IPS-15b (cell line): ENCODE data around the gene TGFBR2.

ENCODE experiments used
- H3K27me3 ChIP-seq: one replicate; pipeline ENCODE4 v1.6.1; 2013; ENCODE audit warnings: low read length; ENCODE audit not compliant: control insufficient read depth, insufficient read depth
- H3K36me3 ChIP-seq: one replicate; pipeline ENCODE4 v1.6.1; 2013; ENCODE audit warnings: low read length; ENCODE audit not compliant: control insufficient read depth, insufficient read depth
- H3K4me1 ChIP-seq: one replicate; pipeline ENCODE4 v1.6.1; 2013; ENCODE audit warnings: mild to moderate bottlenecking, low read length; ENCODE audit not compliant: control insufficient read depth, insufficient read depth
- H3K4me3 ChIP-seq: one replicate; pipeline ENCODE4 v1.5.1; 2013; ENCODE audit warnings: low read depth, low read length
- H3K9ac ChIP-seq: one replicate; pipeline ENCODE4 v1.6.1; 2013; ENCODE audit warnings: low read depth, mild to moderate bottlenecking, low read length
- H3K9me3 ChIP-seq: one replicate; pipeline ENCODE4 v1.6.1; 2013; ENCODE audit warnings: mild to moderate bottlenecking, low read length; ENCODE audit not compliant: control insufficient read depth, insufficient read depth

TGFBR2 gene

DNA sequence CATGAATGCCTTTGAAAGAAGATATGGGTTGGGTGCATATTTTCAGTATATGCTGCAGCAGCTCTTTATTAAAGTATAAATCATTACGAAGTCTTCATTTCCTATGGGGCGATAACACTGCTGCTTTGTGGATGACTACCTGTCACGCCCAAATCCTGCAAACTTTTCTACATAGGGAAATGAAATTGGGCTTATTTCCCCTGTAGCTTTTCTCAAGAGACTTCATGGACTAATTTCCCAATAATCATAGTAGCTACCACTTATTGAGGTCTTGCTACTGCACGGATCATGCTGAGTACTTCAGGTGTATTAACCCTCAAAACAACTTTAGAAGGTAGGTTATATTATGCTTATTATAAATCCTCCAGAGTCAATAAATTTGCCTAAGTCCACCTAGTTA lies 8.0 kb downstream of the TGFBR2 start:
- Histone ChIP-seq H3K9me3 (no peaks in the 10 kb centered on the region), H3K4me3 (no peak overlapping the region), H3K27me3 (no peaks in the 10 kb centered on the region), H3K9ac (no peak overlapping the region), H3K4me1 (no peaks in the 10 kb centered on the region), H3K36me3 (no peaks in the 10 kb centered on the region)

DNA sequence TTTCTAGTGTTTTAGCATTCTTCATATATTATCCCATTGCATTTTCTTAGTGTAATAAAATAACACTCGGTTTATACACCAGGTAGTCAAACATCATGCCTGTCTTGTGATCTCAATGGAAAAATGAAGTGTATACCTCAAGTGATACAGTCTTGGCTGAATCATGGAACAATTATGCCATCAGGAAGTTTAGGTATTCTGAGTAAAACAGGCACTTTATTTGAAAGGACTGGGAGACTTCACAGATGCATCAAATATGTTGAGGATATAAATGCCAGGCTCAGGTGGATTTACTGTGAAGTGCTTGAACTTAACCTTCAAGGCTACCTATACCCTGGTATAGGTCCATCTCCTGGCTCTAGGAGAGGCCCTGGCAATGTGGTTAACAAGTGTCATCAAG lies 8.5 kb downstream of the TGFBR2 start:
- H3K4me1 ChIP-seq: no peaks in the 10 kb centered on the region
- H3K4me3 ChIP-seq: no peak overlapping the region
- H3K9me3 ChIP-seq: no peaks in the 10 kb centered on the region
- no peaks in the 10 kb centered on the region for H3K36me3 ChIP-seq
- no peaks in the 10 kb centered on the region for H3K27me3 ChIP-seq
- no peak overlapping the region for H3K9ac ChIP-seq

DNA sequence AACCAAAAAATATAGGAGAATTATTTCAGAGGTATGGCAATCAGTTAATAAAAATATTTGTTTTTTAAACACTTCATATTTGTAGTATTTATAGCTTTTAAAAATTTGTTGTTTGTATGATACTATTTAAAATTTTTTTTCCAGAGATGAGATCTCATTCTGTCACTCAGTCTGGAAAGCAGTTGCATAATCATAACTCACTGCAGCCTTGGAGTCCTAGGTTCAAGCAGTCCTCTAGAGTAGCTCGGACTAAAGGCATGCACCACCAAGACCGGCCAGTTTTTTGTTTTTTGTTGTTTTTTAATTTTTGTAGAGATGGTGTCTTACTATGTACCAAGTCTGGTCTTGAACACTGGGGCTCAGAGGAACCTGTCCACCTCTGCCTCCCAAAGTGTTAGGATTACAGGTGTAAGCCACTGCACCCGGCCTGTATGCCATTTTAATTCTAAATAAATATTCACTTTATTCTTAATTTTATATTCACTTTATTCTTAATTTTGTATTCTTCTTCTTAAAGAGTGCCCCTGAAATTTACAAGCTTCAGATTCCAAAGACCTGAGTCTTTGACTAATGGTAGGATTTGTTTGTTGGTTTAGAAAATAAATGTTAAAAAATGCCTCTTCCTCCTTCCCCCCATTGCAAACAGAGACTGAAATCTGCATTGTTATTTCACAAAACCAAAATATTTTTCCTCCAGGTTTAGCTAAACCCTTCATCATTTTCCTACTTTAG lies 9.4 kb downstream of the TGFBR2 start:
- Histone ChIP-seq H3K36me3 (no peaks in the 10 kb centered on the region), H3K27me3 (no peaks in the 10 kb centered on the region), H3K9ac (no peak overlapping the region), H3K9me3 (no peaks in the 10 kb centered on the region), H3K4me1 (no peaks in the 10 kb centered on the region), H3K4me3 (no peak overlapping the region)

DNA sequence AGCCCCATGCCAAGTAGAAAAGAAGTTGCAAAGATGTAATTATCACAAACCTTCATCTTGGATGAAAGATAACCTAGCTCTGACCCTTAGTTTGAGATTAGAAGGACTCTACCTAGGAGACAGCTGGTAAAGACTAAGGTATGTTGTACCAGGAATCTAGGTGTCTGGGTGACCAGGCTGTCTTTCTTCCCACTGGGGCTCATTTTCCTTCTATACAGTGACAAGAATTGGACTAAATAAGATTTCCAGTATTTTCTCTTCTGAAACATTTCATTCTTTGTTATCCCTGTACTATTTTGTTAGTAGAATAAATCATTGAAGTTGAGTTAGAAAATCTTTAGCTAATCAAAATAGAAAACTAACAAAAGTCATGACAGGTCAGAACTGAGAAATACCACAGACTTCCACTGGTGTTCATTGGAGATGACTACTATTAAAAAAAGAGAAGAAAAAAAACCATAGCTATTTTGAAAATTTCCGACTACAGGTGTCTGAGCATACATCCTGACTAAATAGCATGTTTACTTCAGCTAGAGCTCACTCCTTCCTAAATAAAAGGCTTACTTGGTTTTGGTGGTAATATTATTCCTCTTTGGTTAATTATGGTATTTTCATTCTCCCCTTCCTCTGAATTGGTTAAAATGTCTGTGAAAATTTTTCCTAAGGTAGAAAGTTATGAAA lies 10.1 kb downstream of the TGFBR2 start:
- Histone ChIP-seq H3K27me3 (no peaks in the 10 kb centered on the region), H3K4me1 (no peaks in the 10 kb centered on the region), H3K36me3 (no peaks in the 10 kb centered on the region), H3K4me3 (no peak overlapping the region), H3K9ac (no peak overlapping the region), H3K9me3 (no peaks in the 10 kb centered on the region)

DNA sequence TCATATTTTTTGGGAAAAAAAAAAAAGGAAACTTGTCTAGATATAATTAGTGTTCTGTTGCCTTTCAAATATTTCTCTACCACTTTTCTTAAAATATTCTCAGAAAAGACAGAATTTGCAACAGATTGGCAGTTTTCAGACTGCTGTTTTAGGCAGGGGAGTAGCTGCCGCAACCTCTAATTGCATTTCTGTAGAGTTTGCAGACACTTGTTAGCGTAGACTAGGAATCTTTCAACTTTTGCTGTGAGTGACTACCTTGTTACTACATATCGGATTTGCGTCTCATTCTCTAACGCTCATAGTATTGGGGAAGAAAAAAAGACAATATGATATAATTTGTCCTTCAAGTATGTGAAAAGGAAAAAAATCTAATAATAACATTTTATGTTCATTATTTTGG lies 10.7 kb downstream of the TGFBR2 start:
- Histone ChIP-seq H3K36me3 (no peaks in the 10 kb centered on the region), H3K4me1 (no peaks in the 10 kb centered on the region)

DNA sequence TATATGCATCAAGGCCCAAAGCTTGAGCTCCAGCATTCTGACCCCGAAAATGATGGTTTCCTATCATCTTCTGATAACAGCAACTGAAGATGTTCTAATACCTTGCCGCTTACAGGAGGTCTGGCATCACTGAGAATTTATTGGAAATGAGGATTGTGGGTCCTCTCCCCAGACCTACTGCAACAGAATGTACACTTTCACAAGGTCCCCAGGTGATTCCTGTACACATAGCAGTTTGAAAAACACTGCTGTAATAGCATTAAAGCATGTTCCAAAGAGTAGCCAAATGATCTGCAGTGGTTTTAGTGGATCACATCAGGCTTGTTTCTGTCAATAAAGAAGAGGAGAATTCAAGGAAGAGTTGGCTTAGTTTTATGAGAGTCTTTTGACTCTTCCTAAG lies 11.3 kb downstream of the TGFBR2 start:
- Histone ChIP-seq H3K36me3 (no peaks in the 10 kb centered on the region), H3K9me3 (no peaks in the 10 kb centered on the region), H3K4me3 (no peak overlapping the region)

More for the DNA sequence above, 10.7 kb downstream of the TGFBR2 start:
- Histone ChIP-seq H3K4me3 (no peak overlapping the region), H3K27me3 (no peaks in the 10 kb centered on the region), H3K9ac (no peak overlapping the region), H3K9me3 (no peaks in the 10 kb centered on the region)

DNA sequence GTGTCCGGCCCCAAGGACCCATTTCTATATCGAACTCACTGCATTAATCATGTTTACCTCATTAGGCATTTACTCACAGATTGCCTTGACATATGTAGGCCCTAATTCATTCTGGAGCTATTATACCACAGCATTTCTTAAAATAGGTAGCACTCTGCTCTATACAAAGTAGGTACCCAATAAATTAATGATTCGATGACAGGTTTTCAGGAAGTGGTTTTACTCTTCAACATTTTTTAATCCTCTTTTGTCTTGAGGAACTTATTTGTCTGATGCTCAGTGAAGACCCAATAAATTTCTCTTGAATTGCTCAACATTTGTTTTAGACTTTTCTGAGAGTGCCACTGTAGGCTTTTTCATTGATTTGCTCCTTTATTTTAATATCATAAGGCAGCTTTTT lies 12.1 kb downstream of the TGFBR2 start:
- no peaks in the 10 kb centered on the region for H3K4me1 ChIP-seq

More for the DNA sequence above, 11.3 kb downstream of the TGFBR2 start:
- Histone ChIP-seq H3K27me3 (no peaks in the 10 kb centered on the region), H3K9ac (no peak overlapping the region), H3K4me1 (no peaks in the 10 kb centered on the region)

DNA sequence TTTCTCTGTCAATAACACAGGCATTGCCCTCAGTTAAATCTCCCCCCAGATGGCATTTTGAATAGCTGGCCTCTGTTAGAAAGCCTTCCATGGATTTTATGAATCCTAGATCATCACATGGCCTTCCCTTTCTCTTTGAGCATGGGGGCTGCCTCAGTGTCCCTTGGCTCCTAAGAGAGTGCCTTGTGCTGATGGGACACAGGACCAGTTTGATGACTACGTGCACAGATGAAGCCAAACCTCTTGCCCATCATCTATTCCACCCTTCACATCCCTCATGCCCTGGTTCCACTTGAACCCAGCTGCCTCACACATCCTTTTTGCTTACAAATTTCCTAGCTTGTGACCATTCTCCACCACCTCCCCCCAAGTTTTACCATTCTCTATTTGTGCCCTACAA lies 12.9 kb downstream of the TGFBR2 start:
- H3K36me3 ChIP-seq: no peaks in the 10 kb centered on the region
- H3K4me3 ChIP-seq: no peak overlapping the region
- H3K4me1 ChIP-seq: no peaks in the 10 kb centered on the region
- H3K27me3 ChIP-seq: no peaks in the 10 kb centered on the region
- no peaks in the 10 kb centered on the region for H3K9me3 ChIP-seq
- no peak overlapping the region for H3K9ac ChIP-seq

More for the DNA sequence above, 12.1 kb downstream of the TGFBR2 start:
- no peaks in the 10 kb centered on the region for H3K9me3 ChIP-seq
- H3K27me3 ChIP-seq: no peaks in the 10 kb centered on the region
- no peak overlapping the region for H3K9ac ChIP-seq
- H3K4me3 ChIP-seq: no peak overlapping the region
- H3K36me3 ChIP-seq: no peaks in the 10 kb centered on the region

DNA sequence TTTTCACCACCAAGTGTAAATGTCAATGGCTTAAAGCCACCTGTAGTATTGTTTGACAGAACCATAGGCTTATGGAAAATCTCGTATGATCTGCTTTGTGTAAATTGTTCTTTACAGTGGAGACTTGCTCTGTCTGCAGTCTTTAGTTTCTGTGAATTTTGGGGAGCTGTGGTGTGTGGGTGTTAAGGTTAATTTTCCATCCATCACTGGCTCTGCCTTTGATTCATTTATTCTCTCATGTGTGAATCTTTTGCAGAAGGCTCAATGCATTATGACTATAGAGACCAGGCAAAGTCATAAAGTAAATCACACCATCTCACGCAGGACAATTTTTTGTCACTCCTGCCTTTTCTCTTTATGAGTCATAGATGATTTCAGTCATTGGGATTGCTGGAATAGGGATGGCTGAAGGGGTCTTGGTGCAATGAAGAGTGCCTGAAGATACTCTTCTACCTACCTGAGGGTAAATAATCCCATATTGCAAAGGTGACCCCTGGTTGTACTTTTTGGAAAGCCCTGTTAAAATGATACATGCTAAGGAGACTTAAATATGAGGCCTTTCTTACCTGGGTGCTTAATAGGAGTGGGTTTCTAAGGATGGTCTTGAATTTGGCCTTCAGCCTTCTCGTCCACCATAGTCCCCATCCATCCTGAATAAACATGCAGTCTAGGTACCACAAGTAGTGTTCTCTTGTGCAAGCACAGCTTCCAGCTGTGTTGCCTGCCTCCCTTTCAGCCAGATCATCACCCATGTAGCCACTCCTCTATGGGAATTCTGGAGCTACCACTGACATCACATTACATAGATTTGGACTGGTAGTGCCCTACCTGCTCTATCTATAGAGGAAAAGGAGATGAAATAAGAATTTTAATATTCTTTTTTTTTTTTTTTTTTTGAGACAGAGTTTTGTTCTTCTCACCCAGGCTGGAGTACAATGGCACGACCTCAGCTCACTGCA lies 14.3 kb downstream of the TGFBR2 start:
- Histone ChIP-seq H3K36me3 (no peaks in the 10 kb centered on the region), H3K4me1 (no peaks in the 10 kb centered on the region), H3K4me3 (no peak overlapping the region), H3K9ac (no peak overlapping the region), H3K27me3 (no peaks in the 10 kb centered on the region), H3K9me3 (no peaks in the 10 kb centered on the region)

DNA sequence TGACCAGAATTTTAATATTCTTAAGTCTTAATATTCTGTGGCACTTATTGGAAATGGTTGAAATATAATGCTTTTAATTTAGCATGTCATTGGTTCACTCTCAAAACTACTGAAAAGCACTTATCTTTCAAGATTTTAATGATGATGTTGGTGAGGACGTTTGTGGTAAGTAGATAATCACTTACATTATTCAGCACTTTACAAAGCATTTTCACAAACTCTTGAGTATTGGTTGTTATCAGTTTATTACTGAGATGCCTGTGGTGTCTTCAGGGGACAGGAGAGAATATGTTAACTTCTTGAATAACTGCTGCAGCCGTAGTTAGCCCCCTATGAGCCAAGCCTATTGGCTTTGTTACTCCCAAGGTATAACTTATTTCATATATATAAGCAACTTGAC lies 15.2 kb downstream of the TGFBR2 start:
- Histone ChIP-seq H3K36me3 (no peaks in the 10 kb centered on the region), H3K4me1 (no peaks in the 10 kb centered on the region)

DNA sequence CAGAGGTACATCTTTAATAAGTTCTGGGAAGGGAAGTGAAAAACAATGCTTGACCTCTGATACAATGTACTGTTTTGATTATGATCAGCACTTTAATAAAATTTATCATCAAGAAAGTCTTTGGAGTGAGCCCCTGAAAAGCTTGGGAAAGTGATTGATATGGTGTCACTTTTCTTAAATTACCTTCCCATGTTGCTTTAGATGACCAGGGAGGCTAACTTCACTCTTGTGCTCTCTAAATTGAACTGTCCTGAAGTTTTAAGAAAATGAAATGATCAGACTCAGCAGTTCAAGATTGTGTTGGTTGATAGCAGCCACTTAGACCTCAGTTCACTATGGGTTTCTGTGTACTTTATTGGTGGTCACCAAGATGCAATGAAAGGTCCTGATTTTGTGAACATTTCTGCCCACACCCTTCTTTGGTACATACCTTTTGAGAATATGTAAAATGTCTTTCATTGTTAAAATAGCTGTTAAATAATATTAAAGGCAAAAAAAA lies 15.7 kb downstream of the TGFBR2 start:
- H3K27me3 ChIP-seq: no peaks in the 10 kb centered on the region
- H3K9ac ChIP-seq: no peak overlapping the region
- no peaks in the 10 kb centered on the region for H3K36me3 ChIP-seq
- no peaks in the 10 kb centered on the region for H3K4me1 ChIP-seq
- H3K9me3 ChIP-seq: no peaks in the 10 kb centered on the region
- no peak overlapping the region for H3K4me3 ChIP-seq

More for the DNA sequence above, 15.2 kb downstream of the TGFBR2 start:
- H3K27me3 ChIP-seq: no peaks in the 10 kb centered on the region
- no peak overlapping the region for H3K4me3 ChIP-seq
- no peak overlapping the region for H3K9ac ChIP-seq
- H3K9me3 ChIP-seq: no peaks in the 10 kb centered on the region
